DOHH2 (cell line): ENCODE results near the gene VILL.

ENCODE experiments used
- H3F3A ChIP-seq: fragments of 200-600 bp; sonication (generic), shearing (Covaris generic); 2 replicates; pipeline ENCODE4 v1.6.0; 2016; ENCODE audit warnings: antibody characterized with exemption, mild to moderate bottlenecking; ENCODE audit not compliant: control insufficient read depth, insufficient read depth
- H3K27ac ChIP-seq: fragments of 200-600 bp; sonication (generic); 2 replicates; pipeline ENCODE4 v1.5.1; 2014; ENCODE audit warnings: low read depth, mild to moderate bottlenecking, low read length, moderate library complexity
- H3K27me3 ChIP-seq: fragments of 200-600 bp; sonication (generic); 2 replicates; pipeline ENCODE4 v1.6.1; 2014; ENCODE audit warnings: mild to moderate bottlenecking, low read length, mixed read lengths; ENCODE audit not compliant: control insufficient read depth
- H3K36me3 ChIP-seq: fragments of 200-600 bp; sonication (generic); 2 replicates; pipeline ENCODE4 v1.6.1; 2014; ENCODE audit warnings: mild to moderate bottlenecking, low read length, moderate library complexity, mixed read lengths; ENCODE audit not compliant: control insufficient read depth
- H3K4me1 ChIP-seq: fragments of 200-600 bp; sonication (generic); 2 replicates; pipeline ENCODE4 v1.6.1; 2014; ENCODE audit warnings: mild to moderate bottlenecking, low read length, mixed read lengths; ENCODE audit not compliant: control insufficient read depth
- H3K4me2 ChIP-seq: fragments of 200-600 bp; sonication (generic); 2 replicates; pipeline ENCODE4 v1.6.0; 2014; ENCODE audit warnings: mild to moderate bottlenecking, low read length, moderate library complexity
- H3K4me3 ChIP-seq: fragments of 200-600 bp; sonication (generic); 2 replicates; pipeline ENCODE4 v1.5.1; 2014; ENCODE audit warnings: mild to moderate bottlenecking, low read length, mixed read lengths
- H3K79me2 ChIP-seq: fragments of 200-600 bp; sonication (generic); 2 replicates; pipeline ENCODE4 v1.6.1; 2014; ENCODE audit warnings: mild to moderate bottlenecking, low read length, mixed read lengths; ENCODE audit not compliant: control insufficient read depth
- H3K9me2 ChIP-seq: fragments of 200-600 bp; sonication (generic); replicated peaks from 2 replicates; pipeline ENCODE4 v1.6.1; 2014; ENCODE audit warnings: mild to moderate bottlenecking, low read length, mixed read lengths; ENCODE audit not compliant: control insufficient read depth
- H3K9me3 ChIP-seq: fragments of 200-600 bp; sonication (generic); 2 replicates; pipeline ENCODE4 v1.6.1; 2014; ENCODE audit warnings: antibody characterized with exemption, low read length, mixed read lengths; ENCODE audit not compliant: control insufficient read depth, insufficient read depth
- H4K20me1 ChIP-seq: fragments of 200-600 bp; sonication (generic); 2 replicates; pipeline ENCODE4 v1.6.0; 2014; ENCODE audit warnings: low read depth, mild to moderate bottlenecking, antibody characterized with exemption, low read length, moderate library complexity; ENCODE audit not compliant: control insufficient read depth, insufficient read depth
- EZH2phosphoT487 ChIP-seq: fragments of 200-600 bp; sonication (generic); IDR thresholded peaks from 2 replicates; pipeline ENCODE4 v1.6.1; 2017; ENCODE audit warnings: borderline replicate concordance, mild to moderate bottlenecking, antibody characterized with exemption, low read length, moderate library complexity, mixed read lengths
- TF ChIP-seq, protein P1 (sequence below): fragments of 200-600 bp; sonication (generic); IDR thresholded peaks from one replicate; pipeline ENCODE4 v1.5.1; 2014; ENCODE audit warnings: antibody characterized with exemption, mild to moderate bottlenecking, low read depth, low read length; ENCODE audit not compliant: poor library complexity, severe bottlenecking

The VILL gene

DNA sequence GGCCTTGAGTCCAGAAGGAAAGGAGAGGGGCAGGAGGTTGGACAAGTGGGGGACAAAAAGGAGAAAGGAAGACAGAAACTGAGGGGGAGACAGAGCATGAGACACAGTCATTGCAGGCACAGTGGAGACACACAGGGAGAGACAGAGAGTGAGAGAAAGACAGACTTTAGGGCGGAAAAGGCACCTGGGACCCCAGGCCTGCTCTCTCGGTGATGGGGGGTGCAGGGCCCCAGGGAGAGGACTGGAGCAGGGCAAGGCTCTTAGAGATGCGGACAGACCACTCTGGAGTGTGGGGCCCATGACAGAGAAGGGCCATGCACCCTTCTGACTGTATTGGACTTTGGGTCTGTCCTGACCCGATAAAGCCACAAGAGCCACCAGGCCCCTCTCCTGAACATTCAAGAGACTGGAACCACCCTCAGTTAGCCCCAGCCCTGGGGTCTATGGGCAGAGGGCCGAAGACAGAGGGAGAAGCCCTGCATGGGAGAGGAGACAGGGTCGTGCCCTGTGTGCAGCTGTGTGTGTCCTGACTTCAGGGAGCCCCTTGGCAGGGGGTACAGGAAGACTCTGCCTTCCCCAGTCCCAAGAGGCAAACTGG is 26.4 kb downstream of the VILL start:
- no peaks in the 10 kb centered on the region for H3K9me2 ChIP-seq
- TF ChIP-seq EZH2phosphoT487, result no peak
- TF ChIP-seq, protein P1, sequence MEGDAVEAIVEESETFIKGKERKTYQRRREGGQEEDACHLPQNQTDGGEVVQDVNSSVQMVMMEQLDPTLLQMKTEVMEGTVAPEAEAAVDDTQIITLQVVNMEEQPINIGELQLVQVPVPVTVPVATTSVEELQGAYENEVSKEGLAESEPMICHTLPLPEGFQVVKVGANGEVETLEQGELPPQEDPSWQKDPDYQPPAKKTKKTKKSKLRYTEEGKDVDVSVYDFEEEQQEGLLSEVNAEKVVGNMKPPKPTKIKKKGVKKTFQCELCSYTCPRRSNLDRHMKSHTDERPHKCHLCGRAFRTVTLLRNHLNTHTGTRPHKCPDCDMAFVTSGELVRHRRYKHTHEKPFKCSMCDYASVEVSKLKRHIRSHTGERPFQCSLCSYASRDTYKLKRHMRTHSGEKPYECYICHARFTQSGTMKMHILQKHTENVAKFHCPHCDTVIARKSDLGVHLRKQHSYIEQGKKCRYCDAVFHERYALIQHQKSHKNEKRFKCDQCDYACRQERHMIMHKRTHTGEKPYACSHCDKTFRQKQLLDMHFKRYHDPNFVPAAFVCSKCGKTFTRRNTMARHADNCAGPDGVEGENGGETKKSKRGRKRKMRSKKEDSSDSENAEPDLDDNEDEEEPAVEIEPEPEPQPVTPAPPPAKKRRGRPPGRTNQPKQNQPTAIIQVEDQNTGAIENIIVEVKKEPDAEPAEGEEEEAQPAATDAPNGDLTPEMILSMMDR, result no peak
- H3K4me2 ChIP-seq, result no peak overlapping the region
- H3K79me2 ChIP-seq, result no peaks in the 10 kb centered on the region
- H3K9me3 ChIP-seq, result no peaks in the 10 kb centered on the region
- H4K20me1 ChIP-seq, result no peaks in the 10 kb centered on the region
- no peaks in the 10 kb centered on the region for H3K27me3 ChIP-seq
- H3K4me1 ChIP-seq, result no peaks in the 10 kb centered on the region
- no peaks in the 10 kb centered on the region for H3K36me3 ChIP-seq
- H3F3A ChIP-seq, result no peaks in the 10 kb centered on the region; the same call in 1 of the 2 replicates
- no peak overlapping the region for H3K27ac ChIP-seq
- H3K4me3 ChIP-seq, result no peak overlapping the region

DNA sequence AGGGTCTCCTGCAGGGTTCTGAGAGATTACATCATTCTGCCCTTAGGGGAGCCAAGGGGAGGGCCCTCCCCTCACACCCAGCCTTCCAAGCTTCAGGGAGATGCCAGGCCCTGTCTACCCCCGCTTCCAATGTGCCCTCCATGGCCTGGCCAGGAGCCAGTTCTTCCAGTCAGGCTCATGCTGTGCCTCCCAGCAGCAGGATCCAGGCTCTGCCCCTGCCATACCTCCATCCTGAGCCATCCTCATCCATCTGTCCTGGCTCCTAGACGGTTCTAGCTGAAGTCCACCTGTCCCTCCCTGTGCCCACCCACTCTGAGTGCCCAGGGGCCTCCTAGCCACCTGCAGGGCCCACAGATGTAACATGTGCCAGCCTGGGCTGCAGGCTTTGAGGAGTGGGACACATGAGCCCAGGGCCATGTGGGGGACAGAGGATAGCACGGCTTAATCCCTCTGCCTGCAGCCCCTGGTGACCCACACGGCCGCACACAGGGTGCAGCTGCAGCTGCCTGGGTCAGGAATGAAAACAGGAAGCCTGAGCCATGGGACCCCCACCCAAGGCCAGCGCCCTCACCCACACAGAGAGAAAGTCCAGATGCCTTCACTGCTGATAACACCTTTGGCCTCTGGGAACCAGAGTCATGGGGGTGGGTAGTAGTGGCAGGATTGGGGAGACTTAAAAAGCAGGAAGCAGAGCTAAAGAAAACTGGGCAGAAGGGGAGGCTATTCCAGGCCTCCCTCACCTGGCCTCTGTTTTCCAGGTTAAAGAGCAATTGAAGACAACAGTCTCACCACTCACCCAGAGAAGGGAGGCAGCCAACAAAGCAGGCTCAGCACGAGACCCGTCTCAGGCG is 27.1 kb downstream of the VILL start:
- no peaks in the 10 kb centered on the region for H3K79me2 ChIP-seq
- no peak overlapping the region for H3K4me2 ChIP-seq
- H3K4me1 ChIP-seq, result no peaks in the 10 kb centered on the region
- TF ChIP-seq, protein P1, result no peak
- no peak for TF ChIP-seq EZH2phosphoT487
- no peaks in the 10 kb centered on the region; the same call in 1 of the 2 replicates for H3F3A ChIP-seq
- no peak overlapping the region for H3K27ac ChIP-seq
- no peaks in the 10 kb centered on the region for H3K36me3 ChIP-seq
- H4K20me1 ChIP-seq, result no peaks in the 10 kb centered on the region
- no peaks in the 10 kb centered on the region for H3K9me2 ChIP-seq
- H3K9me3 ChIP-seq, result no peaks in the 10 kb centered on the region
- H3K4me3 ChIP-seq, result no peak overlapping the region
- H3K27me3 ChIP-seq, result no peaks in the 10 kb centered on the region

DNA sequence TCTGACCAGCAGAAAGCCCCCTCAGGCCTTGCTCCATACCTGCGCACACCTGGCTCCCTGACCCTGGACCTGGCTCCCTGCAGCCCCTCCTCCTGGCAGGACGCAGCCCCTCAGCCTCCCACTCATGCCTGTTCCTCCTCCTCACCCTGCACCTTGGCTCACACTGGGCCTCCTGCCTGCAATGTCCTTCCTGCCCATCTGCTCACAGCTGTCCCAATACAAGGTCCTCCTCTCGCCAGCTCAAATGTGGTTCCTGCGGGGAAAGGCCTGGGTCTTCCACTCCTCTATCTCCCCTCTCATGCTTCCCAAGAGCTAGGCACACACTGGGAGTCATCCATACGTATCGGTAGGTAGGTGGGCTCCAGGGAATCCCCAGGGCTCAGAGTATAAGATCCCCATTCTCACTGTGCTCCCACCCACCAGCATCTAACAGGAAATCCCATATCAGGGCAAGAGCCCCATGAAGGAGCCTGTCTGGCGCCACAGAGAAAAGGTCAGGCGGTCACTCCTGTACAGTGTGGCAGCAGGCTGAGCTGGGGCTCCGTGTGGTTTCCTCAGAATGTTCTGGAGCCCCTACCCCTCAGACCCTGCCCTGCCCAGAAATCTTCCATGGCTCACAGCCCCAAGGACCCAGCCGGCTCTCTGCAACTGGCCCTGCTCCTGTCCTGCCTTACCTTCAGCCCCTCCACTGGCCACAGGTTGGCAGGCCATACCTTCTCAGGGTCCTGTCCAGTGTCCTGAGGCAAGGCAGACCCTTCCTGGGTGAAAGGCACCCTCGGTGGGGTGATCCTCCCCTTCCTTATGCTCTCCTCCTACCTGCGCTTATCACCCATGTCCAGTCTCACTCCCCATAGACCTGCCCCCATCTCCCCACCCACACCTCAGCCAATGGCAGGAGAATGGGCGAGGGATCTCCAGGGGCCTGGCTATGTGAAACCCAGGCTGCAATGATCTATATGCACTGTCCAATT is 28.0 kb downstream of the VILL start:
- Histone ChIP-seq H3K4me1 (peaks cover 3% of the 10 kb centered on the region), H3K9me3 (no peaks in the 10 kb centered on the region), H3K9me2 (no peaks in the 10 kb centered on the region), H3K27ac (no peak overlapping the region), H3F3A (no peaks in the 10 kb centered on the region; the same call in 1 of the 2 replicates), H3K4me2 (no peak overlapping the region), H3K27me3 (no peaks in the 10 kb centered on the region), H4K20me1 (no peaks in the 10 kb centered on the region), H3K79me2 (no peaks in the 10 kb centered on the region), H3K36me3 (no peaks in the 10 kb centered on the region), H3K4me3 (no peak overlapping the region)
- no peak for TF ChIP-seq EZH2phosphoT487
- TF ChIP-seq, protein P1, result no peak
